ENCODE data around the gene RDH11.

DNA sequence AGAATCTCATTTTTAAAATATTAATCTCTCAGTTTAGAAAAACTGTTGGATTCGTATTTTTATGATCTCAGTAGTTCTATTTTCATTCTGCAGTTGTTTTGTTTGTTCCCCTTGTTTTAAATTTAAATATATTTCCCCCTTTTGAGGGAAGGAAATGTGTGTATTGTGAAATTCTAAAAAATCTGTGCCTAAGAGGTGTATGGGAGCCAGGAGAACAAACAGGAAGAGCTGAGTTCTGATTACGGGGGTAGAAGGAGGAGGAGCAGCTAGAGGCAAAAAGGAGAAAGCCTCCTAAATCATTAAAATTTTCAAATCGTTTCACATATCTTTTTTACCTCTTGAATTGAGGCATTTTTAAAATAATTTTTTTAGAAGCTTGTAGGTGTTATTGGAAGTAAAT lies 8.4 kb upstream of the RDH11 start:
- no peak for TF ChIP-seq EP300 (IDR thresholded peaks at IDR 0.05)
- TF ChIP-seq CTCF (IDR thresholded peaks at IDR 0.05) = no peak
- TF ChIP-seq POLR2AphosphoS5 (IDR thresholded peaks at IDR 0.05) = no peak
- TF ChIP-seq POLR2A (IDR thresholded peaks at IDR 0.05) = no peak

All from upper lobe of left lung (tissue), 4 donors.